HG03064 (cell line): ENCODE results near the gene C10orf120.

Experiments
- ATAC-seq: cut with Tn5 transposase; IDR thresholded peaks from one replicate; pipeline ENCODE4 v1.9.1; 2021; ENCODE audit warnings: low read depth; ENCODE audit not compliant: unreplicated experiment

The C10orf120 gene

DNA sequence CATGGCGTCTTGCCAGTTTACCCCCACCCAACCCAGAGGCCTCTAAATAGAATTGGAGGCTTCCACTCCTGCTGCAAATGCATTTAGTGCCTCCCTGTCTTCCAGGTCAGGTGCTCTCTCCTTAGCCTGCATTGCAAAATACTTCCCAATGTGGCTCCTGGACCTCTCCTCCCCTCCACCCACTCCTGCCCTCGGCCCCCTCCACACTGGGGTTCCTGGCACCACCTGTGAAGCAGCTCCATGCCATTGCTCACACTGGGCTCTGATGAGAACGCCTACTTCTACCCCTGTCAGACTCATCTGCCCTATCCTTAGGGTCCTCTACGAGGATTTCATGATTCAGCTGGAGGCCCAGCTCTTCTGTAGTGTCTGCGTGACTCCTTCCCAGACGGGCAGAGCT lies 37.4 kb downstream of the C10orf120 start:
- ATAC-seq, result no peak

- ATAC-seq, result no peak
These were observed 39.0 kb downstream of the C10orf120 start for GRCh38 chr10:122660696-122661095.

- ATAC-seq, result no peak
These were observed 40.0 kb downstream of the C10orf120 start for GRCh38 chr10:122659651-122660050.

GRCh38 chr10:122659126-122659525 lies 40.5 kb downstream of the C10orf120 start:
- no peak for ATAC-seq

DNA sequence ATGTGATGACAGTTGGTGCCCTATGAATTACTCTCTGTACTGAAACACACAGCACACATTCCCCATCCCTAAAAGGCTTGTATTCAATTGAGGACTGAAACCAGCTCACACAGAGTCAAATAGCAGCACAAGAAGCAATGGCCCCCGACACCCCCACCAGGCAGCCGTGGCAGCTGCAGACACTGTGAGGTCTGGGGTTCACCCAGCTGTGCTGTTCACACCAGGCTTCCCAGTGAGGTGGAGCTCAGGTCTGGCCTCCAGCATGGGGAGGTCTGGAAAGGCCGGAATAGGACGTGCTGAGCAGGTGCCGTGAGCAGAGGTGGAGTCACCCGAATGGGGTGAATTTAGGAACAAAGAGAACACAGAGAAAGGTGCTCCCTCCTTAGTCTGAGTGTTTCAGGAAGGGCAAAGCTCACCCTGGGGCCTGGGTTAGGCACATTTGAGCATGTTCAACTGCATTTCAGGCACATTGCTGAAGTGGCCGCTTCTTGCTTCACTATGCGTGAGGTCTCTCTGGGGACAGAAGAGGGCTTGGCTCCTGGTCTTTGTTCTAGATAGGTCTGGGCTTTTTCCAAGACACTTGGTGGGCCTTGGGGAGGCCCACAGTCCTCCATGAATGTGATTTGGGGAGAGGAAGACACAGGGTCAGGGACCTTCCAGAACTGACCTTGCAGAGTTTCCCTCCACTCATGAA lies 41.1 kb downstream of the C10orf120 start:
- no peak for ATAC-seq

- ATAC-seq, result no peak
These were observed 41.9 kb downstream of the C10orf120 start for GRCh38 chr10:122657729-122658128.

DNA sequence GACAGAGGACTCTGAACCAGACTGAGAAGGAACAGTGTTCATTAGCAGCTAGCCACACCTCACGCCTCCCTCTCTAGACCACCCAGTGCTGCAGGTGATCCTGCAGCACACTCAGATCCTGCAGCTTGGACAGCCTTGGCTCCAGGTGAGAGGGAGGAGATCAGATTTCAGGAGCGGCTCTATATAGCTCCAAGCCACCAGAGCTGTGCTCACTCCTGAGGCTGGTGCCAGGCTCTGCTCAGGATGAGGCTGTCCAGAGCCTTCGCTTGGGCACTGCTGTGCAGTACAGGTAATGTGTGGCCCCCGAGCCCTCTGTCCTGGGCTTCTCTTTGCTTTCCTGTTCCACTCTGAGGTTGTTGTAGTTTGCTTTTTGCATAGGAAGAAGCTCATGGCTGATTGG lies 42.4 kb downstream of the C10orf120 start:
- ATAC-seq, result no peak

GRCh38 chr10:122656741-122657140 lies 42.9 kb downstream of the C10orf120 start:
- ATAC-seq, result no peak

DNA sequence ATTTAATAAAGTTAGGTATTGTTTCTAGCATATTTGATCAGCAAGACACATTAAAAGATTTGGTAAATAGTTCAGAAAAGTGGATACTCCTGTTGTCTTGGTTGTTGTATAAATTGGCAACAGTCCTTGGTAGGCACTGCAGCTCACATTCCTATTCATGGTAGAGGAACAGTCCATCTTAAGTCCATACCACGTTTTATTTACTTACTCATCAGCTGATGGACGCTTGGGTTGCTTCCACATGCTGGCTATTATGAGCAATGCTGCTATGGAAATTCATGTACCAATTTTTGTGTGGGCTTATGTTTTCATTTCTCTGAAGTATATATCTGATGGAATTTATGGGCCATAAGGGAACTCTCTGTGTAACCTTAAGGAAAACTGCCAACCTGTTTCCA lies 43.3 kb downstream of the C10orf120 start:
- ATAC-seq, result no peak

DNA sequence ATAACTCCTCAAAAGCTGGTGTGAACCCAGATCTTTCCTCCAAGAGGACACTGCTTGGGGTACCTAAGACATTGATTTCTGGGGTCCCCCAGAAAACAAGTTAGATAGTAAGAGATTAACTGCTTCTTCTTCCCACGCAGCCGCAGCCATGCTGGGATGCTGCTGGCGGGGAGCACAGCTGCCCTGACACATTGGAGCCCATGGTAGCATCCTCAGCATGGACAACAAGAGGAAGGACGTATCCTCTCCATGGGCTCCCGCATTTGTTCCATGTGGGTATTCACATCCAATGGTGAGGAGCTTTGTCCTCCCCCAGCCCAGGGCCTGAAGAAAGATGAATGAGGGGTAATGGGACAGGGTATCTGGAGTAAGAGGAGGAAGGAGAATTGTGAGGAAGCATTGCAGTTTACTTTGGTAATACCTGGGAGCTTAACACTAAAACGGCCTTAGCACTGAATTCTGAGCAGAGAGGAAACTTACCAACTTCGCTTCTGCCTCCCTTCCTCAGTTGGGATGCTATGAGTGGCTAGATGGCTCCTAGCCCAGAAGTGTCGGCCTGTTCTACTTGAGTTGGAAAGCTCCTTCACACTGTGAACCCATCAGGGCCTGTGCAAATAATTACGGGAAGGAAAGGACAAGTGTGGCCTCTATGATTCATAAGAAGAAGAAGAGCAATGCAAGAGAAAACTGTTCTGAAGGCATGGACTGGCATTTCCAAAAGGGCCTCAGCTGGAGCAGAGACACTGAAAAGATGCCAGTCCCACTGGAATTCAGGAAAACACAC lies 43.9 kb downstream of the C10orf120 start:
- ATAC-seq, result no peak

DNA sequence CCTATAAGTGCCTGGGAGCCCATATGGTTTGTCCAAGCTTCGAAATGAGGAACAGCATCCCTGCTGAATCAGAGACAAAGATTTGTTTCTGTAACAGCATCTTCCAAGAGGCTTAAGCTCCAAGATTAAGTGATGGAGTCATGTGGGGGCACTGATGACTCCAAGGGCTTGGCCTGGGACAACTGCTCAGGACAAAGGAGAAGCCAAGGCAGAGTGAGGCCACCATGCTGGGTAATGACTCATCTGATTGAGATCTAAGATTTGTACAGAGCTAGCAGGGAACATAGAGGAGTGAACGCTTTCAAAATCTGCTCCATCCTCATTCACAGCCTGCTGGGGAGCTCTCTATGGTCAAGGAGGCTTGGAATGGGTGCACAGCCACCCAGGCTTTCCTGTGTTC lies 49.3 kb downstream of the C10orf120 start:
- no peak for ATAC-seq

DNA sequence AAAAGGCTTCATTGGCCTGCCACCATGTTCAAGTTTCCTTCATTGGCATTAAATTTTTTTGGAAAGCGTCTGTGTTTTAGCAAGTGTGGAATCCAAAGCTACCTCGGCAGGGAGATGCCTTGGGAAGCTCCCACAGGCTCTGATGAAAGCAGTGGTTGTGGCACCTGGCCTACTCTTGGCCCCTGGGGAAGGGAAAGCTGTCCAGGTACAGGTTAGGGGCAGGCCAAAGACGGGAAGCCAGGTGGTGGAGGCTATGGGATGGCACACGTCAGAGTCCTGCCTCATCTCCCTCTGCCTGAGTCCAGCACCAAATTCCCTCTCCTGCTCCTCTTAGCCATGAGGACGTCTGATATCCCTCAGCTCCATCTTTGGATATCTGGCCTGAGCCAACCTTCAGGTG lies 49.7 kb downstream of the C10orf120 start:
- no peak for ATAC-seq

DNA sequence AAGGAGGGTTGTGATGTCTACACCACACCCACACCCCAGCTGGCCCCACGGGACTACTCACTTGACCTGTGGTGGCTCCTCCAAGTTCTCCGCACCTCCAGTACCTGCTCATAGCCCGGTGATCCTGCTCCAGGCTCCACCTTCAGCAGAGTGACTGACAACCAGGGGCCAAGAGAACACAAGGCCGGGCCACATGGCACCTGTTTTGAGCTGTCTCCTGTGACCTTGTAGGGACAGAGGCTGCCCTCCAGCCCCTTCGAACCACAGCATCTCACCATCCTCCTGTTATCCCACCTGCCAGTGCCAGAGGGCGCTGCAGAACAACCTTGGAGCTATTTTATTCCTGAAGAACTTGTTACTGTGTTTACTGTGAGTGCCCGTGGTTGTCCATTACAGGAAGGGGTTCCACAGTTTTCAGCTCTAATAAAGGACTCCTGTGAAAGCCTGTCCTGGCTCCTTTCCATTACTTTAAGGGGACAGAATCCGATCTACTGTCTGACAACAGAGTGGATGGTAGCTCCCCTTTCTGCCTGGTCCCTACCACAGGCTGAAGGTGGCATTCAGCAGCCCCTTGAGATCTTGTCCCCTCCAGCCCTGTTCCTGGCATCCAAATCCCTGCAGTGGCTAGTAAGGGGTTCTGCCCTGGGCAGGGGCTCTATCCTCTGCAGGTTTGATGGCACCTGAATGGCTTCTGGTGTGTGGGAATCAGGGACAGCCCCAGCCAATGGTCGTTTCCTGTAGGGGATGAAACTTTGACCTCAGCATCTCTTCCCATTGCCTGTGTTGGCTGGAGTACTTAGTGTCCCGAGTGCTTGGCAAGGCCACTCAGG lies 50.8 kb downstream of the C10orf120 start:
- no peak for ATAC-seq
